Stimulated activated CD4-positive, alpha-beta T cell treated with anti-CD3 and anti-CD28 coated beads, Interleukin-4, amount 100 ng/mL, for 1 hour (primary cell): Measurements from ENCODE around the gene PBX3.

Experiments used
- DNase-seq: peaks from one replicate; pipeline ENCODE4 v3.0.0-alpha.2; 2020

PBX3 gene

GRCh38 chr9:125959315-125959714, 212.1 kb downstream of the PBX3 start:
- DNase-seq: no peak

GRCh38 chr9:125959951-125960619, 212.9 kb downstream of the PBX3 start:
- no peak for DNase-seq

GRCh38 chr9:125960626-125961025, 213.5 kb downstream of the PBX3 start:
- DNase-seq: no peak

GRCh38 chr9:125961072-125961471, 213.9 kb downstream of the PBX3 start:
- no peak for DNase-seq

GRCh38 chr9:125963932-125964331, 216.8 kb downstream of the PBX3 start:
- no peak for DNase-seq

GRCh38 chr9:125964702-125965225, 217.6 kb downstream of the PBX3 start:
- DNase-seq: no peak

GRCh38 chr9:125965477-125965876, 218.3 kb downstream of the PBX3 start:
- no peak for DNase-seq

GRCh38 chr9:125966466-125966865, 219.3 kb downstream of the PBX3 start:
- DNase-seq: no peak

DNA sequence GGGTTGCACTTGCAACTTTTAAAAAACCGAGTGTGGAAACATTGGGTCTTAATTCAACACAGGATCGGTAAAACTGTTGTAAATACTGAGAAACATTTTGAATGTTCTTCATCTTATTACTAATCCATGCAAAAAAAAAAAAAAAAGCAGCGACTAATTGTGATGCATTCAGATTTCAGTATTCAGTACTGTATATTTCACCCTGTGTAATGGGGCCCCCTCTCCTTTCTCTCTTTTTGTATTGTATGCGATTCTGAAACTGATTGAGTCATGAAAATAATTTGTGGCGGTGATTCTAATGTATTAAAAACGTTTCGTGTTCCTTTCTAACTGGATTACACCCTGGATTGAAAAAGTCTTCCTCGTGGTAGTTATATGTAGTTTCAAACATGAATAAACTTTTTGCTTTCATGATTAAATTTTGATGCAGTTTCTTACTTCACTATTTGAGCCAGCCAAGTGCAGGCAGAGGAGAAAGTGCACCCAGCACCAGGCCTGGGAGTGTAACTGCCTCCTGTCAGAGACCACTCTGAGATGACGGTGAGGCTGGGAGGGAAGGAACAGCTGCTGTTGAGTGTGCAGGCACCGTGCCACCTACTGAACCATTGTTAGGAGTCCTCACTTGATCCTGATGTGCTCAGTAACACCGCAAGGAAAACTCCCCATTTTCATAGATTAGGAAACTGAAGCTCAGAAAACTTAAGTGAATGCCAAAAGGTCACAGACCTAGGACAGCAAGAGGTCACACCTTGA, 220.0 kb downstream of the PBX3 start:
- no peak for DNase-seq

DNA sequence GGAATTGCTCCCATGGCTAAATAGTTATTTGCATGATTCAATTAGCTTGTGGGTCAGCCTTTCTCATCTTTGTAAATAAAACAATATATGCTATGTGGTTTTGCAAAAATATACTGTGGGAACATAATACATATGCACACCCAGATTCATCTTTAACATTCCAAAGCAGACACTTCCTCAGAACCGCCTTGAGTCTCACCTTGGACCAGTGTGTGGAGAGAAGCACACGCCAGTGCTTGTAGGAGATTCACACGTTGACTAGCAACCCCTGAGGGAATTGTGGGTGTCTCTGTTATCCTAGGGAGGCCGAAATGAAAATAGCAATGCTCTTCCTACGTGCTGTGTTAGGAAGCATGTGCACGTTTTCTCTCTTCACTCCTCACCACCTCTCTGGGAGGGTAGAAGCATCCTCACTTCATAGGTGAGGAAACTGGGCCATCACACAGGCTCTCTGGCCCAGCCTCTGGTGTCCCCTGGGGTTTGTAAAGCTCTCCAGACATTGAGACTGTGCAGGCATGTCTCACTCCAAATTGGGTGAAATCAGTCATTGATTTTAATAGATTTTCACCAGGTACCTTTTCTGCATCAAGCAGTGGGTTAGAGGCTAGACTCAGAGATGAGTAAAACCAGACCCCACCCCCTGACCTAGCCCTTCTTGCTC, 221.7 kb downstream of the PBX3 start:
- no peak for DNase-seq

GRCh38 chr9:125969462-125969861, 222.3 kb downstream of the PBX3 start:
- DNase-seq: no peak

- DNase-seq: no peak
Measured at GRCh38 chr9:125969868-125970267, 222.7 kb downstream of the PBX3 start.

- no peak for DNase-seq
Measured at GRCh38 chr9:125970340-125970739, 223.2 kb downstream of the PBX3 start.

- DNase-seq: no peak
Measured at GRCh38 chr9:125971050-125971449, 223.9 kb downstream of the PBX3 start.

DNA sequence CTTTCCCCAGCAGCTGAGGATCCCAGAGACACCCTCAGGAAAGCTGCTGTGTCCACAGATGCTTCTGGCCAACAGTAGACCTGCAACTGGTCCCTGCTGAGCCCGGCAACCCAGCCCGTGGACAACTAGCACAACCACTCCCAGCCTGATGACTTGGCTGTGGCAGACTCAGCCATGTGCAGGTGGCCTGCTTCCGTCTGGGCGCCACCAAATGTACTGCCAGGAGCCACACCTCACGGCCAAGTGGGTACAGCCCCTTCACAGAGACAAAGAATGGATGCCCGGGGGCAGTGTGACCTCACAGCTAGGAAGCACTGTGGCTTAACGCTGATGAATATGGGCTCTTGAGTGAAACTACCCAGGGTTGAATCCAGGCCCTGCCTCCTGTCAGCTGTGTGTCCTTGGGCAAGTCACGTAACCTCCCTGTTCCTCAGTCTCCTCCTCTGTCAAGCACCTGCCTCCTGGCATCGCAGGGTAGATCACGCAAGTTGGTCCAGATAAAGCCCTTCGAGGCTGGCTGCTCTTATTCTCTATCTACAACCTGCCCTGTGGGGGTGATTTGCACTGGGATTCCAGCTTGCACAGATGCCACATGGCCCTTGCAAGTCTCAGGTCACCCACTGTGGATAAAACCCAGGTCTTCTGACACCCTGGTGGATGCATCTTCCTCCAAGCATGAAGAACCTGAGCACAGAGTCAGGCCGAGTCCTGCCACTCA, 225.0 kb downstream of the PBX3 start:
- DNase-seq: no peak

- no peak for DNase-seq
Measured at GRCh38 chr9:125973547-125973946, 226.4 kb downstream of the PBX3 start.

DNA sequence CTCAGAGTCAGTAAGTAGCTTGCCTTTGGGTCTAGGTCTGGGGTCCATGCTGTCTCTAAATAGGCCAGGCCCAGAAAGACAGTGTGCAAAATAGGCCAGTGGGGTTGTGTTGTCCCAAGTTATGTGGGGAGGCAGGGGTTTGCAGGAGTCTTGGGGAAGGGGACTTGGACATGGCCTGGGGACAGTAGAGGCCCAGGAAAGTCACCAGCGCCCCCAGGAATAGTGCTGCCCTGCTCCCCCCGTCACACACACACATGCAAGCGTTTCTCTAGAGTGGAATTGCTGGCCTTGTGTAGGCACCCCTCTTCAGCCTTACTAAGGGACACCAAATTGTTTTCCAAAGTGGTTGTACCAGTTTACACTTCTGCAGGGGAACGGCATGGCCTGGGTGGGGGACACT, 227.5 kb downstream of the PBX3 start:
- DNase-seq: no peak

GRCh38 chr9:125977223-125977622, 230.1 kb downstream of the PBX3 start:
- DNase-seq: no peak

DNA sequence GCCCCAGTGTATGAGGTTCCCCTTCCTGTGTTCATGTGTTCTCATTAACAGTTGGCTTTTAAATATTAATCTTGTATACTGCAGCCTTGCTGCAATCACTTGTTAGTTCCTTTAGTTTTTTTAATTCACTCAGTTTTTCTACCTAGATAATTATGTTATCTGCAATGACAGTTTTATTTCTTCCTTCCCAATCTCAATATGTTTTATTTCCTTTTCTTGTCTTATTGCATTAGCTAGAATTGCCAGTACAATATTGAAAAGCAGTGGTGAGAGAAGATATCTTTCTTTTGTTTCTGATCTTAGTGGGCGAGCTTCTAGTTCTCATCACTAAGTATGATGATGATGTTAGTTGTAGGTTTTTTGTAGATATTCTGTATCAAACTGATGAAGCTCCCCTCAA, 232.2 kb downstream of the PBX3 start:
- DNase-seq: no peak

DNA sequence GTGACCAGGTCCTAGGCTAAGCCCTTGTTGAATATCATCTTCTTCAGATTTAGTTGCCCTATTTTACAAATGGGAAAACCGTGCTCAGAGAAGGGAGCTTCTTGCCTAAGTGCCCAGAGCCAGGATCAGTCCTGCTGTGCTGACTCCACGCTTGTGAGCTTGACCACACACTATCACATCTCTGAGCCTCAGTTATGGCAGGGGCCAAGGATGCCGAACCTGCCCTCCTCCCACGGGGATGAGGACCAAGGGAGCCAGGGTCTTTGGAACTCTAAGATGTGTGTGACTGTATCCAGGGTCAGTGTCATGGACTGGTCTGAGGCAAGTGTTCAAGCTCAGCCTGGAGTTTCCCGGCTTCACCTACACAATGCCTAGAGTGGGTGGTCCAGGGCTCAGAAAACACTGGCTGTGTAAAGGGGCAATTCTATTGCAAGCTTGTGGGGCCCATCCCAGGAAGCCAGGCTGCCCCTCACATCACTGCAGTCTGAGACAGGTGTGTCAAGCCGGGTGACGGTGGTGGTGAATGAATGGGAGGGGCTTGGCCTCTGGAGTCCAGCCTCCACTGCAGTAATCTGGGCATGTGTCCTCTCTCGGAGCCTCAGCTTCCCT, 235.7 kb downstream of the PBX3 start:
- DNase-seq: no peak

DNA sequence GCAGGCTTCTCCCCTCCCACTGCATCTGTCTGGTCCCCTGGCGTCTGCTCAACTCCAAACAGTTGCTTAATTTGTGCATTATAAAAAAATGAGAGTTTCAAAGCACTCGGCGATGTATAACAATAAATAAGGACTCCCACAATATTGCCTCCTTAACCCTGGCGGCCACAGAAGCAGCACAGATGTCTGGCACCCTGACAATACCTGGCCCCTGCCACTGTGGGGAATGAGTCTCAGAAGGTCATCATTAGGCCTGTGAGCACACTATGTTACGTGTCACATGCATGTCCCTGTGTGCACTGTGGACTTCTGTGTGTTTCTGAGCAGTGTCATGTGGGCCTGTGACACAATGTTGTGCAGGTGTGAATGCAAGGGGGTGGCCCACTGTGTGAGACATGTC, 236.5 kb downstream of the PBX3 start:
- no peak for DNase-seq

DNA sequence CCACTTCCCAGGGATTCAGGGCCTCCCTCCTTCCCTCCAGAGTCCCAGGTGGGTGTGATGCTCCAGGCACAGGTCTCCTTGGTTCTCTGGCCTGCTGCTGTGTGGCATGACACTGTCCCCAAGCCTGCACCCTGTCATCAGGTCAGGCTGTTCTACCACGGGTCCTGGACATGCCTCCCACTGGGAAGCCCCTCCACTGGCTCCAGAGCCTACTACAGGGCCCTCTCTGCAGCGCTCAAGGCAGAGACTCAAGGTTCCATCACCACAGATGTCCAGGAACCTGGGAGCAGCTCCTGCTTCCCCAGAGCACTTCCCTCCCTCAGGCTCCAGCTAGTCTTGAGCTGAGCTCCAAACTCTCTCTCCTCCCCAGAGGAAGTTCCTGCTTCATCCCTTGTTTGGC, 237.3 kb downstream of the PBX3 start:
- no peak for DNase-seq
